PC-9 (cell line): ENCODE results near the gene PSG5. TPM values are rescaled to one million over a fixed set of nuclear protein-coding genes. Genes with fewer than 3 reads are reported as not detected.
A peak's percentile ranks its signal among the peaks of the same experiment; 100 is the strongest.
"Not testable (repeated sequence)": the region's sequence is repeated elsewhere in the genome, so short reads cannot be mapped to it uniquely, and the experiment has no call there.

Experiments used
- BruUV-seq: library from RNA; stranded (reverse); fragments of 400-500 nt; replicated peaks from 2 replicates; lab custom pipeline; 2021; lab: Mats Ljungman, UMichigan
- CTCF ChIA-PET: fragments of 300-600 bp; sonication (Branson Sonifier 250); formaldehyde crosslinking; loops from one replicate; lab custom pipeline; 2022; ENCODE audit warnings: antibody characterized with exemption; lab: Charles Lee
- POLR2A ChIA-PET: fragments of 300-600 bp; sonication (Branson Sonifier 250); formaldehyde crosslinking; loops from one replicate; lab custom pipeline; 2022; ENCODE audit warnings: antibody characterized with exemption; ENCODE audit not compliant: unreplicated experiment; lab: Charles Lee
- DNase-seq, 2 experiments: peaks; one replicate each; pipeline versions ENCODE4 v3.0.0 to v3.0.0-alpha.2; 2015 to 2022; ENCODE audit warnings: mixed read lengths in 1 of 2
- H2AFZ ChIP-seq: fragments of 200-600 bp; sonication (generic); 2 replicates; pipeline ENCODE4 v1.8.1; 2017; ENCODE audit warnings: antibody characterized with exemption
- H3F3A ChIP-seq: fragments of 200-600 bp; sonication (generic); 2 replicates; pipeline ENCODE4 v1.8.1; 2017; ENCODE audit warnings: antibody characterized with exemption, mild to moderate bottlenecking, low read depth; ENCODE audit not compliant: insufficient read depth
- H3K27ac ChIP-seq: fragments of 200-600 bp; sonication (generic); 2 replicates; pipeline ENCODE4 v1.6.1; 2016; ENCODE audit warnings: mixed run types
- H3K27me3 ChIP-seq: fragments of 200-600 bp; sonication (generic); 2 replicates; pipeline ENCODE4 v1.6.1; 2016; ENCODE audit warnings: low read depth, mixed run types; ENCODE audit not compliant: insufficient read depth
- H3K36me3 ChIP-seq: fragments of 200-600 bp; sonication (generic); 2 replicates; pipeline ENCODE4 v1.6.1; 2016; ENCODE audit warnings: low read depth, mixed run types
- H3K4me1 ChIP-seq: fragments of 200-600 bp; sonication (generic); replicated peaks from 2 replicates; pipeline ENCODE4 v1.6.1; 2016; ENCODE audit warnings: mixed run types; ENCODE audit not compliant: insufficient read depth
- H3K4me2 ChIP-seq: fragments of 200-600 bp; sonication (generic); 2 replicates; pipeline ENCODE4 v1.6.1; 2017; ENCODE audit warnings: mixed run types
- H3K4me3 ChIP-seq: fragments of 200-600 bp; sonication (generic); 2 replicates; pipeline ENCODE4 v1.6.1; 2016; ENCODE audit warnings: mixed run types
- H3K79me2 ChIP-seq: fragments of 200-600 bp; sonication (generic); 2 replicates; pipeline ENCODE4 v1.6.1; 2017; ENCODE audit warnings: low read depth, mixed run types
- H3K9me2 ChIP-seq: fragments of 200-600 bp; sonication (generic); 2 replicates; pipeline ENCODE4 v1.8.1; 2017; ENCODE audit warnings: mild to moderate bottlenecking; ENCODE audit not compliant: insufficient read depth
- H3K9me3 ChIP-seq: fragments of 200-600 bp; sonication (generic); 2 replicates; pipeline ENCODE4 v1.8.1; 2016; ENCODE audit warnings: low read depth; ENCODE audit not compliant: insufficient read depth
- H4K20me1 ChIP-seq: fragments of 200-600 bp; sonication (generic); 2 replicates; pipeline ENCODE4 v1.8.1; 2017; ENCODE audit not compliant: insufficient read depth
- EZH2 ChIP-seq: fragments of 200-600 bp; sonication (generic); IDR thresholded peaks from 2 replicates; pipeline ENCODE4 v1.8.0; 2017; ENCODE audit warnings: antibody characterized with exemption, low read depth
- intact Hi-C: fragments of 100-400 bp; cut with micrococcal nuclease; formaldehyde crosslinking; loops from one replicate; pipeline ENCODE4 v1.10.0; 2022; ENCODE audit not compliant: unreplicated experiment
- total RNA-seq: library from RNA; stranded (reverse); gene quantifications from 2 replicates; pipeline ENCODE4 v1.2.3, GENCODE V29; 2021
- TF ChIP-seq, protein P1 (sequence below): fragments of 200-600 bp; sonication (generic); conservative IDR thresholded peaks from 2 replicates; pipeline ENCODE4 v1.6.1; 2017; ENCODE audit warnings: mixed run types, antibody characterized with exemption, mild to moderate bottlenecking, moderate library complexity

The PSG5 gene
- total RNA-seq, 1 experiment from 2014 or later: 2.3 TPM

DNA sequence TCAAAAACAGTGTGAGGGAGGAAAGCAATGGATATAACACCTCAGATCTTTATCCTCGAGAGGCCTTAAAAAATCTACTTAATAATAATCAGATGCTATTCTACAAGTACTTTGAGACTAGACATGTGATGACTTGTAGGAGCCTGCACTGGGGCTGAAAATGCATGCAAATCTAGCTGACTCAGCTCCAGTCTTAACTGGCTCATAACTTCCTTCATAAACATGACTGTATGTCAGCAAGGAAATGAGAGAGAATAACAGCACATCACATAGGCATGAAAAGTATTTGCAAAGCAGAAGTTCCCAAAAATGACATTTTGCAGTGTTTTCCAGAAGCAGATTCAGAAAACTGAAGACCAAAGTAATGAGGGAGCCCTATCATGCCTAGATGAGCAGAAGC, 38.1 kb downstream of the PSG5 start:
- Histone ChIP-seq H3K27me3 (no peaks in the 10 kb centered on the region), H3F3A (0 out of 2 replicates have a peak, but pooled peaks cover 4% of the 10 kb centered on the region), H3K4me1 (peaks cover 41% of the 10 kb centered on the region), H3K36me3 (no peaks in the 10 kb centered on the region), H3K9me2 (no peaks in the 10 kb centered on the region), H3K4me3 (no peak overlapping the region), H3K79me2 (no peaks in the 10 kb centered on the region), H4K20me1 (no peaks in the 10 kb centered on the region), H3K27ac (no peak overlapping the region), H2AFZ (no peak overlapping the region), H3K4me2 (no peak overlapping the region), H3K9me3 (no peaks in the 10 kb centered on the region)
- POLR2A ChIA-PET: no interaction called here
- peak in 1 of 2 experiments; percentile 65 for DNase-seq
- intact Hi-C loops: no loop called here
- BruUV-seq: no TSS peak
- CTCF ChIA-PET: no interaction called here
- TF ChIP-seq, protein P1, sequence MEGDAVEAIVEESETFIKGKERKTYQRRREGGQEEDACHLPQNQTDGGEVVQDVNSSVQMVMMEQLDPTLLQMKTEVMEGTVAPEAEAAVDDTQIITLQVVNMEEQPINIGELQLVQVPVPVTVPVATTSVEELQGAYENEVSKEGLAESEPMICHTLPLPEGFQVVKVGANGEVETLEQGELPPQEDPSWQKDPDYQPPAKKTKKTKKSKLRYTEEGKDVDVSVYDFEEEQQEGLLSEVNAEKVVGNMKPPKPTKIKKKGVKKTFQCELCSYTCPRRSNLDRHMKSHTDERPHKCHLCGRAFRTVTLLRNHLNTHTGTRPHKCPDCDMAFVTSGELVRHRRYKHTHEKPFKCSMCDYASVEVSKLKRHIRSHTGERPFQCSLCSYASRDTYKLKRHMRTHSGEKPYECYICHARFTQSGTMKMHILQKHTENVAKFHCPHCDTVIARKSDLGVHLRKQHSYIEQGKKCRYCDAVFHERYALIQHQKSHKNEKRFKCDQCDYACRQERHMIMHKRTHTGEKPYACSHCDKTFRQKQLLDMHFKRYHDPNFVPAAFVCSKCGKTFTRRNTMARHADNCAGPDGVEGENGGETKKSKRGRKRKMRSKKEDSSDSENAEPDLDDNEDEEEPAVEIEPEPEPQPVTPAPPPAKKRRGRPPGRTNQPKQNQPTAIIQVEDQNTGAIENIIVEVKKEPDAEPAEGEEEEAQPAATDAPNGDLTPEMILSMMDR: no peak
- no peak for TF ChIP-seq EZH2

DNA sequence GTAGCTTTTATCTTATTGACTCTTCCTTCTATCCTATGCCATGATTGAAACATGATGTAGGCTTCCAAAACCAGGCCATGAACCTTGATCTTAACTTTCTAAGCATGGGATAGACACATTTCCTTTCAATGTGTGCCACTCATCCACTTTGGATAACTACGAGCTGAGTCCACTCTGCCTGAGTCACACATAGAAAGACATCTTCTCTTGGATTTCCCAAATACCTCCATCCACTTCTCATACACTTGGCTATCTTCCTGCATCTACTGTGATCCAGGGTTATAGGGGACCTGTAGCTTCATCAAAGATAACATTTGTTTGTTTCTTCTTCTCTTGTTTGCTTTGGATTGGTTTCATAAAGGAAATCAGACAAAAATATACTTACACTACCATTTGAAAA, 44.6 kb downstream of the PSG5 start:
- H2AFZ ChIP-seq, H3K9me3 ChIP-seq, H3K9me2 ChIP-seq, H3K79me2 ChIP-seq, H3F3A ChIP-seq, H3K4me2 ChIP-seq, POLR2A ChIA-PET, CTCF ChIA-PET, H3K27ac ChIP-seq, DNase-seq, H3K27me3 ChIP-seq, H4K20me1 ChIP-seq, BruUV-seq, H3K4me1 ChIP-seq, H3K36me3 ChIP-seq, H3K4me3 ChIP-seq, intact Hi-C loops: not testable (repeated sequence)

DNA sequence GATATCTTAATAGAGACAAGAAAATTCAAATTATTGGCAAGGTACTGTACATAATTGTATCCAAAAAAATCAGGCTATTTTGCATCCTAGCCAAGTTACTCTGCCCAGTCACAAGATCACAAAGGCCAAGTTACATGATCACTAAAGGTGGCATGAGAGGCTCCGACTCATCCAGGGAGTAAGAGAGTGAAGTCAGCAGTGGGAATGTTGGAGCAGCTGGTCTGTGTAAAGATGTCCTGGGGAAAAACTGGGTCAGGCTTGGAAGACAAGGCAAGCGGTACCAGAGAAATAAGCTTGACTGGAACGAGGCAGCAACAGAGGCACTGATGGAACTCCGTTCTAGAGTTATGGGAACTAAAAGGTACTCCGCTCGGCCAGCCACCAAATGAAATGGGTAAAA, 53.6 kb downstream of the PSG5 start:
- Histone ChIP-seq H3K4me2 (no peak overlapping the region), H3K27ac (no peak overlapping the region), H3K9me3 (no peaks in the 10 kb centered on the region), H3K27me3 (no peaks in the 10 kb centered on the region), H2AFZ (no peak overlapping the region), H4K20me1 (no peaks in the 10 kb centered on the region), H3F3A (no peaks in the 10 kb centered on the region), H3K4me1 (no peaks in the 10 kb centered on the region), H3K9me2 (no peaks in the 10 kb centered on the region), H3K79me2 (no peaks in the 10 kb centered on the region), H3K36me3 (no peaks in the 10 kb centered on the region), H3K4me3 (no peak overlapping the region)
- intact Hi-C loops: no loop called here
- ChIA-PET CTCF (no interaction called here), POLR2A (no interaction called here)
- TF ChIP-seq EZH2: no peak
- TF ChIP-seq, protein P1: no peak
- DNase-seq: no peak
- BruUV-seq: no TSS peak

DNA sequence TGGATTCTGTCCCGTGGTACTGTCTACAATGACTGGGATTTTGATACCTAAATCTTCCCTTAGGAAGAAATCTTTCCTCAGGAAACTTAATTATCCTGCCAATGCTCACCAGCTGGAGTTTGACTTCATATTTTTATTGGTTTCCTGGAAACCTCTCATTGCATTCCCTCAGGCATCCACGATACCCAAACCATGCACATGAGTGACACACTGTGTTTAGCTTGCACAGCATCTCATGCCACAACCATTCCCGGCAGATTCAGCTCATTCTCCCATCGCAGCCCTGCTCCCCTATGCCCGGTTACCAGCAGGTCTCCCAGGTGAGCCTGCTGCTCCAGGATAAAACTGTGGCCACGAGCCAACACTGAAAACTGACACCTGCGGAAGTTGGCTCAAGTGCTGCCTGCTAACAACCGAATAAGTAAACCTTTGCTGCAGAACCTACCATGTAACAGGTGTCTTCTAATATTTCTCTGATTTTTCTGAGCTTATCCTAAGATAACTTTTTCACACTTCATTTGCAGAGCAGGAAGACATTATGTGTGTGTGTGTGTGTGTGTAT, 55.0 kb downstream of the PSG5 start:
- H3K79me2 ChIP-seq, H3K4me3 ChIP-seq, H3K9me3 ChIP-seq, H3K36me3 ChIP-seq, CTCF ChIA-PET, H4K20me1 ChIP-seq, H3K4me1 ChIP-seq, H3K27me3 ChIP-seq, H3K9me2 ChIP-seq, BruUV-seq, POLR2A ChIA-PET, H3K27ac ChIP-seq, H3F3A ChIP-seq, intact Hi-C loops, H3K4me2 ChIP-seq, H2AFZ ChIP-seq: not testable (repeated sequence)
- peak; percentile 36 to 63 for DNase-seq

DNA sequence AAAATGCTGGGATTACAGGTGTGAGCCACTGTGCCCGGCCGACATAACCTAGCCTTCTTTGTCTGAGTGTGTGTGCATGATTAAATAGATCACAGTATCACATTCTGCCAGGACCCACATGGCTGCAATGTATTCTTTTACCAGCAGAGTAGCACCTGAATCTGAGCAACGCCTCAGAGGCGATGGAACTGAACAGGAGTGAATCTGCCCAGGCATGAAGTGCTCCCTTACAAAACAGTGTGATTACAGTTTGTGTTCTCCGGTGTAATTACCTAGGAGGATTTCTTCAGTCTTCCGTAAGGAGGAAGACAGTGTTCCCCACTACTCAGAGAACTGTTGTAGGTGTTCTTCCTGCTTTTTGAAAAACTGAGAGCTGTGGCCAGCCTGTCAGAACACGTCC, 57.1 kb downstream of the PSG5 start:
- DNase-seq, H3F3A ChIP-seq, BruUV-seq, H3K36me3 ChIP-seq, H3K79me2 ChIP-seq, H3K27me3 ChIP-seq, CTCF ChIA-PET, H3K4me3 ChIP-seq, POLR2A ChIA-PET, intact Hi-C loops, H3K9me2 ChIP-seq, H3K4me1 ChIP-seq, H3K4me2 ChIP-seq, H2AFZ ChIP-seq, H3K27ac ChIP-seq, H4K20me1 ChIP-seq, H3K9me3 ChIP-seq: not testable (repeated sequence)

- H3K4me3 ChIP-seq, BruUV-seq, intact Hi-C loops, H3K27me3 ChIP-seq, H3K4me2 ChIP-seq, H3K79me2 ChIP-seq, H3K36me3 ChIP-seq, H3K9me2 ChIP-seq, H4K20me1 ChIP-seq, H3K9me3 ChIP-seq, H3F3A ChIP-seq, H3K4me1 ChIP-seq, H3K27ac ChIP-seq, H2AFZ ChIP-seq, POLR2A ChIA-PET, CTCF ChIA-PET: not testable (repeated sequence)
- peak in 1 of 2 experiments; percentile 18 for DNase-seq
Observed at GRCh38 chr19:43127336-43127735, 59.0 kb downstream of the PSG5 start.
